ENCODE measurements around the gene OSBPL6. TPM values are rescaled to one million over a fixed set of nuclear protein-coding genes. Genes with fewer than 3 reads are reported as not detected.

The OSBPL6 gene
- total and polyA plus RNA-seq, 11 donors, result 1.2 to 9.6 (median 4.2) TPM

DNA sequence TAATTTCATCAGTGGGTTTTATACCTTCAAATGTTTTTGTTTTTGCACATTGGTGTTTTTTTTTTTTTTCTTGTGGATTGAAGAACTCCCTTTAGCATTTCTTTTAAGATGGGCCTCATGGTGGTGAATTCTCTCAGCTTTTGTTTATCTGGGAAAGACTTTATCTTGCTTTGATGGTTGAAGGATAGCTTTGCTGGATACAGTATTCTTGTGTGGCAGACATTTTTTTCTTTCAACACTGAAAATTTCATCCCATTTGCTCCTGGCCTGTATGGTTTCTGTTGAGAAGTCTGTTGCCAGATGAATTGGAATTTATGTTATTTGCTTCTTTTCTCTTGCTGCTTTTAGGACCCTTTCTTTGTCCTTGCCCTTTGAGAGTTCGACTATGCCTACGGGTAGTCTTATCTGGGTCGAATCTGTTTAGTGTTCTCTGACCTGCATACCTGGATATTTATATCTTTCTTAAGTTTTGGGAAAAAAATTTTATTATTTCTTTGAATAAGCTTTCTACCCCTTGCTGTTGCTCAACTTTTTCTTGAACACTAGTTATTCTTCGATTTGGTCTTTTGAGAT is 231.0 kb downstream of the OSBPL6 start:
- peaks cover 0 to 55% (median 34%) of the 10 kb centered on the region in 9 donors for H3K36me3 ChIP-seq
- intact Hi-C loops (cut with DNase I), result no loop called here
- DNase-seq (no peak), ATAC-seq (no peak)
- H3K9me3 ChIP-seq, result peaks cover 0 to 26% (median 6%) of the 10 kb centered on the region in 12 donors
- TF ChIP-seq, protein P1, sequence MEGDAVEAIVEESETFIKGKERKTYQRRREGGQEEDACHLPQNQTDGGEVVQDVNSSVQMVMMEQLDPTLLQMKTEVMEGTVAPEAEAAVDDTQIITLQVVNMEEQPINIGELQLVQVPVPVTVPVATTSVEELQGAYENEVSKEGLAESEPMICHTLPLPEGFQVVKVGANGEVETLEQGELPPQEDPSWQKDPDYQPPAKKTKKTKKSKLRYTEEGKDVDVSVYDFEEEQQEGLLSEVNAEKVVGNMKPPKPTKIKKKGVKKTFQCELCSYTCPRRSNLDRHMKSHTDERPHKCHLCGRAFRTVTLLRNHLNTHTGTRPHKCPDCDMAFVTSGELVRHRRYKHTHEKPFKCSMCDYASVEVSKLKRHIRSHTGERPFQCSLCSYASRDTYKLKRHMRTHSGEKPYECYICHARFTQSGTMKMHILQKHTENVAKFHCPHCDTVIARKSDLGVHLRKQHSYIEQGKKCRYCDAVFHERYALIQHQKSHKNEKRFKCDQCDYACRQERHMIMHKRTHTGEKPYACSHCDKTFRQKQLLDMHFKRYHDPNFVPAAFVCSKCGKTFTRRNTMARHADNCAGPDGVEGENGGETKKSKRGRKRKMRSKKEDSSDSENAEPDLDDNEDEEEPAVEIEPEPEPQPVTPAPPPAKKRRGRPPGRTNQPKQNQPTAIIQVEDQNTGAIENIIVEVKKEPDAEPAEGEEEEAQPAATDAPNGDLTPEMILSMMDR (IDR thresholded peaks at IDR 0.05), result no peak
- TF ChIP-seq POLR2A (IDR thresholded peaks at IDR 0.05), result no peak
- H3K27me3 ChIP-seq, result no peaks in the 10 kb centered on the region
- no peak overlapping the region for H3K4me3 ChIP-seq
- no peak overlapping the region for H3K27ac ChIP-seq
- peaks cover 0 to 4% (median 0%) of the 10 kb centered on the region in 12 donors for H3K4me1 ChIP-seq
- 94 to 97% (median 96%) methylated on average over 4 of the region's 4 CpGs for WGBS, 4 donors

DNA sequence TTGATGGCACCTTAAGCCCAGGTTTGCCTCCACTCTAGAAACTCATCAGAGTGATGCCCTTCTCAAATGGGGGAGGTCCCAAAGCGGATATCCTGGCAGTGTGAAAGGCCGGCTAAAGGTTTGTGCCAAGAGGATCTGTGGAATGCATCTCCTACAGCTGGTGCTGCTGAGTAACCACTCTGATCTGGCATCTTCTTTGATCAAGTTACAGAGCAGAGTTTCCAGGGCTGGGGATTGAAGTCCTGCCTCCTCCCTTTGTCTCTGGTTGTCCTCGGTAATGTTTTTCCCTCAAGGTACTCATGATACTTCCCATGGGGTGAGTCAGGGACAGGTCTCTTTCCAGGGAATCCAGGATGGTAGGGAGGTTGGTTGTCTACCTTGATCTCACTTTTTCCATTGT is 232.1 kb downstream of the OSBPL6 start:
- H3K36me3 ChIP-seq, result peaks cover 0 to 66% (median 44%) of the 10 kb centered on the region in 9 donors
- ATAC-seq, result no peak
- TF ChIP-seq POLR2A (IDR thresholded peaks at IDR 0.05), result no peak
- TF ChIP-seq, protein P1 (IDR thresholded peaks at IDR 0.05), result no peak

DNA sequence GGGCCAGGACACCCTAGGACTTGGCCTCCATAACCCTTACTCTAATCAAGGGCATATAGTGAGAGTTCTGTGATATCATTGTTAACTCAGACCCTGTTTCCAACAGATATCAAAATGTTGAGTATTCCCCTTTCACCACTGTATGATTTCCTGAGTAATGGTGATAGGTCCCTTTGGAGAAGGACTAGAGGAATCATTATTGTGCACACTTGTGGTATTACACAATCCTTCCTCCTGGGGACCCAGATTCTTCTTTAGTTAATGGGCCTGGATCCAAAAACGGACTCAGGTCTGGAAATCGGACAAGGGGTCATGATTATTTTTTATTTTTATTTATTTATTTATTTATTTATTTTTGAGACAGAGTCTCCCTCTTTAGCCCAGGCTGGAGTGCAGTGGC is 233.1 kb downstream of the OSBPL6 start:
- DNase-seq, result no peak
- H3K4me3 ChIP-seq, result no peak overlapping the region
- peaks cover 0 to 76% (median 55%) of the 10 kb centered on the region in 9 donors for H3K36me3 ChIP-seq
- H3K27me3 ChIP-seq, result no peaks in the 10 kb centered on the region
- TF ChIP-seq POLR2A (IDR thresholded peaks at IDR 0.05), result no peak
- TF ChIP-seq, protein P1 (IDR thresholded peaks at IDR 0.05), result no peak
- intact Hi-C loops (cut with DNase I), result no loop called here
- 77 to 86% (median 82%) methylated on average over 2 of the region's 2 CpGs for WGBS, 4 donors
- no peak for ATAC-seq
- no peaks in the 10 kb centered on the region for H3K4me1 ChIP-seq
- H3K27ac ChIP-seq, result no peak overlapping the region
- H3K9me3 ChIP-seq, result peaks cover 0 to 26% (median 6%) of the 10 kb centered on the region in 12 donors

More for the DNA sequence above, 232.1 kb downstream of the OSBPL6 start:
- intact Hi-C loops (cut with DNase I), result no loop called here
- H3K4me3 ChIP-seq, result no peak overlapping the region
- WGBS, 4 donors, result 82 to 97% (median 88%) methylated on average over 2 to 3 of the region's 3 CpGs
- DNase-seq, result no peak
- H3K4me1 ChIP-seq, result no peaks in the 10 kb centered on the region
- H3K27me3 ChIP-seq, result no peaks in the 10 kb centered on the region
- peaks cover 0 to 26% (median 6%) of the 10 kb centered on the region in 12 donors for H3K9me3 ChIP-seq
- no peak overlapping the region for H3K27ac ChIP-seq

DNA sequence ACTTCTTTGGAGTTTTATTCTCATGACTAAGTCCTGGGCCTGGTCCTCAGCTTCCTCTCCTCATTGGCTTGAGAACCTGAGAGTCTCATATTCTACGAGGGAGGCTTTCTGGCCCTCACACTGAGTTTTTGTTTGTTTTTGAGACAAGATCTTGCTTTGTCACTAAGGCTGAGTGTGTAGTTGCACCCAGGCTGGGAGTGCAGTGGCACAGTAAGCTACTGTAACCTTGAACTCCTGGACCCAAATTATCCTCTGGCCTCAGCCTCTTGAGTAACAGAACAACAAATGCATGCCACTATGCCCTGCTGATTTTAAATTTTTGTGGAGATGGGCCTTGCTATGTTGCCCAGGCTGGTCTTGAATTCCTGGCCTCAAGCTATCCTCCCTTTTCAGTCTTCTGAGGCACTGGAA is 234.1 kb downstream of the OSBPL6 start:
- H3K27ac ChIP-seq, result no peak overlapping the region
- no peaks in the 10 kb centered on the region for H3K27me3 ChIP-seq
- peaks cover 0 to 77% (median 64%) of the 10 kb centered on the region in 9 donors for H3K36me3 ChIP-seq
- WGBS, 4 donors, result 87 to 93% (median 89%) methylated on average over 1 of the region's 1 CpG
- no peaks in the 10 kb centered on the region for H3K4me1 ChIP-seq
- no peak for ATAC-seq
- TF ChIP-seq POLR2A (IDR thresholded peaks at IDR 0.05), result no peak
- TF ChIP-seq, protein P1 (IDR thresholded peaks at IDR 0.05), result no peak
- peaks cover 0 to 26% (median 6%) of the 10 kb centered on the region in 12 donors for H3K9me3 ChIP-seq
- H3K4me3 ChIP-seq, result no peak overlapping the region
- DNase-seq, result no peak
- intact Hi-C loops (cut with DNase I), result no loop called here

Measured in heart left ventricle (tissue), 16 donors.